GM23248 (cell line): Measurements from ENCODE around the gene PINLYP. TPM values are rescaled to one million over a fixed set of nuclear protein-coding genes. Genes with fewer than 3 reads are reported as not detected.

ENCODE experiments used
- DNase-seq: peaks from one replicate; pipeline ENCODE4 v3.0.0-alpha.2; 2015
- H2AFZ ChIP-seq: fragments of 200-600 bp; sonication (generic); 2 replicates; pipeline ENCODE4 v1.6.1; 2016; ENCODE audit warnings: antibody characterized with exemption
- H3F3A ChIP-seq: fragments of 200-600 bp; sonication (generic); 2 replicates; pipeline ENCODE4 v1.6.1; 2016; ENCODE audit warnings: mild to moderate bottlenecking, antibody characterized with exemption, mixed run types; ENCODE audit not compliant: insufficient read depth
- H3K27ac ChIP-seq: fragments of 200-600 bp; sonication (generic); 2 replicates; pipeline ENCODE4 v1.5.1; 2016; ENCODE audit warnings: mild to moderate bottlenecking
- H3K27me3 ChIP-seq: fragments of 200-600 bp; sonication (generic); replicated peaks from 2 replicates; pipeline ENCODE4 v1.6.1; 2016; ENCODE audit warnings: mild to moderate bottlenecking; ENCODE audit not compliant: insufficient read depth
- H3K36me3 ChIP-seq: fragments of 200-600 bp; sonication (generic); 2 replicates; pipeline ENCODE4 v1.6.1; 2016; ENCODE audit warnings: low read depth, mild to moderate bottlenecking
- H3K4me1 ChIP-seq: fragments of 200-600 bp; sonication (generic); 2 replicates; pipeline ENCODE4 v1.6.1; 2016; ENCODE audit warnings: mild to moderate bottlenecking; ENCODE audit not compliant: insufficient read depth
- H3K4me2 ChIP-seq: fragments of 200-600 bp; sonication (generic); one replicate; pipeline ENCODE4 v1.6.1; 2016; ENCODE audit warnings: mild to moderate bottlenecking; ENCODE audit not compliant: unreplicated experiment
- H3K4me3 ChIP-seq: fragments of 200-600 bp; sonication (generic); 2 replicates; pipeline ENCODE4 v1.5.1; 2016; ENCODE audit warnings: mild to moderate bottlenecking
- H3K79me2 ChIP-seq: fragments of 200-600 bp; sonication (generic); 2 replicates; pipeline ENCODE4 v1.6.1; 2016; ENCODE audit warnings: mild to moderate bottlenecking; ENCODE audit not compliant: insufficient read depth
- H3K9ac ChIP-seq: fragments of 200-600 bp; sonication (generic); 2 replicates; pipeline ENCODE4 v1.6.1; 2016; ENCODE audit warnings: mild to moderate bottlenecking
- H3K9me2 ChIP-seq: fragments of 200-600 bp; sonication (generic); 2 replicates; pipeline ENCODE4 v1.6.1; 2016; ENCODE audit warnings: mixed run types, mild to moderate bottlenecking, moderate library complexity; ENCODE audit not compliant: insufficient read depth
- H3K9me3 ChIP-seq: fragments of 200-600 bp; sonication (generic); one replicate; pipeline ENCODE4 v1.6.1; 2017; ENCODE audit warnings: low read depth
- H4K20me1 ChIP-seq: fragments of 200-600 bp; sonication (generic); 2 replicates; pipeline ENCODE4 v1.6.0; 2016; ENCODE audit not compliant: insufficient read depth
- EZH2 ChIP-seq: fragments of 200-600 bp; sonication (generic); IDR thresholded peaks from 2 replicates; pipeline ENCODE4 v1.6.1; 2018; ENCODE audit warnings: antibody characterized with exemption, mild to moderate bottlenecking; ENCODE audit not compliant: insufficient read depth, poor library complexity, severe bottlenecking
- EZH2phosphoT487 ChIP-seq: fragments of 200-600 bp; sonication (generic); IDR thresholded peaks from 2 replicates; pipeline ENCODE4 v1.6.1; 2018; ENCODE audit warnings: antibody characterized with exemption, moderate library complexity, mild to moderate bottlenecking, low read depth; ENCODE audit not compliant: insufficient read depth
- WGBS, 2 experiments: methylation state at CpG; one replicate each; pipeline ENCODE4 v1.1.6; 2015 to 2017; ENCODE audit warnings: low lambda C conversion rate in 2 of 2, low coverage in 1 of 2; ENCODE audit errors: missing lambda C conversion rate in 2 of 2; 5-methylcytosine and 5-hydroxymethylcytosine counted together
- in situ Hi-C: fragments of 300-500 bp; cut with MboI; formaldehyde crosslinking; loops from 2 replicates; pipeline ENCODE4 v1.15.0; 2020
- polyA plus RNA-seq: library from polyadenylated mRNA; unstranded; fragments of >200 nt; fragmentation: Nextera tagmentation; extraction: Ambion mirVana; gene quantifications from 2 replicates; pipeline ENCODE4 v1.2.1, GENCODE V29; 2016
- total RNA-seq: library from RNA; depleted of rRNA; stranded (reverse); fragments of >200 nt; shearing (Covaris generic); gene quantifications from 2 replicates; pipeline ENCODE4 v1.2.3, GENCODE V29; 2014

The PINLYP gene
- total and polyA plus RNA-seq, 2 experiments from 2014 or later = 1.8 to 2.5 TPM

DNA sequence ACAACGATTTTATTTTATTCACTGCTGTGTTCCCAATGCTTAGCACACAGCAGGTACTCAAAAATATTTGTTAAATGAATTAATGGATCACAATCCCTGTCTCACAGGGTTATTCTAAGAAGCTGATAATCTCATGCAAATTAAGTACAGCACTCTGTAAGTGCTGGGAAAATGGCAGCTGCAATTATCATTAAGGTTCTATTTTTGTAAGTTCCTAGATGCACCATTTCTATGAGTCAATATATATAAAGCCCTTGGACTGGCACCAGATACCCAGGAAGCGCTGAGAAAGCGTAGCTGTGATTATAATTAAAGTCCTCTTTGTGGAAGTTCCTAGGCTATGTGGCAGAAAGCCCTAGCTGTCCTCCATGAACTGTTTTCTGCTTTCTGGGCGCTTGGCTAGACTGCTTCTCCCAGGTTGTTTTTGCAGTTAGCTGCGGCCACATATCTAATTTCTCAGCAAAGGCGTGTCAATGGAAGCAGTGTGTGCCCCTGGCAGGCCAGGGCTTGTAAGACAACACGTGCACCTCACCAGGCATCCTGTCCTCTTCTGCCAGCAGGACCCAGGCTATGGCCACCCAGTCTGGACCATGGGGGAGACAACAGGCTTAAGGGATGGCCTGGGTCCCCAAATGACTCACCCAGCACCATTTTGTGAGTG lies 31.1 kb downstream of the PINLYP start:
- WGBS, 2 experiments = 92 to 96% methylated on average over 7 of the region's 7 CpGs
- peaks cover 16% of the 10 kb centered on the region for H3K79me2 ChIP-seq
- H3K27me3 ChIP-seq = no peaks in the 10 kb centered on the region
- no peaks in the 10 kb centered on the region for H3K9me2 ChIP-seq
- no peaks in the 10 kb centered on the region for H3K4me1 ChIP-seq
- peaks cover 3% of the 10 kb centered on the region; the same call in 1 of the 2 replicates for H3K36me3 ChIP-seq
- no peak for TF ChIP-seq EZH2phosphoT487
- TF ChIP-seq EZH2 = no peak
- H3K4me2 ChIP-seq = no peak overlapping the region
- no peak overlapping the region for H3K4me3 ChIP-seq
- H3K9me3 ChIP-seq = no peaks in the 10 kb centered on the region
- H3F3A ChIP-seq = no peaks in the 10 kb centered on the region
- no peak overlapping the region for H3K27ac ChIP-seq
- no peak overlapping the region for H3K9ac ChIP-seq
- no peak for DNase-seq
- H4K20me1 ChIP-seq = no peaks in the 10 kb centered on the region
- no peak overlapping the region for H2AFZ ChIP-seq
- in situ Hi-C loops = no loop called here

GRCh38 chr19:43607238-43608205 lies 31.9 kb downstream of the PINLYP start:
- no peaks in the 10 kb centered on the region for H3K4me1 ChIP-seq
- H3K4me2 ChIP-seq = no peak overlapping the region
- H3K36me3 ChIP-seq = 0 out of 2 replicates have a peak, but pooled peaks cover 3% of the 10 kb centered on the region
- H3K27me3 ChIP-seq = no peaks in the 10 kb centered on the region
- in situ Hi-C loops = no loop called here
- TF ChIP-seq EZH2 (no peak), EZH2phosphoT487 (no peak)
- H3K79me2 ChIP-seq = peaks cover 22% of the 10 kb centered on the region
- no peak overlapping the region for H2AFZ ChIP-seq
- no peaks in the 10 kb centered on the region for H3K9me2 ChIP-seq
- H3K4me3 ChIP-seq = no peak overlapping the region
- no peaks in the 10 kb centered on the region for H3F3A ChIP-seq
- no peaks in the 10 kb centered on the region for H3K9me3 ChIP-seq
- H4K20me1 ChIP-seq = no peaks in the 10 kb centered on the region
- WGBS, 2 experiments = 87 to 88% methylated on average over 10 to 28 of the region's 28 CpGs
- no peak for DNase-seq
- H3K27ac ChIP-seq = no peak overlapping the region
- no peak overlapping the region for H3K9ac ChIP-seq

GRCh38 chr19:43609872-43610271 lies 34.3 kb downstream of the PINLYP start:
- TF ChIP-seq EZH2 (no peak), EZH2phosphoT487 (no peak)
- in situ Hi-C loops = no loop called here
- Histone ChIP-seq H3K4me2 (no peak overlapping the region), H3K36me3 (0 out of 2 replicates have a peak, but pooled peaks cover 3% of the 10 kb centered on the region), H3K4me3 (no peak overlapping the region), H3K79me2 (peaks cover 34% of the 10 kb centered on the region), H3K9ac (no peak overlapping the region), H3K27ac (no peak overlapping the region), H3K27me3 (no peaks in the 10 kb centered on the region), H2AFZ (no peak overlapping the region), H3F3A (no peaks in the 10 kb centered on the region), H3K9me3 (no peaks in the 10 kb centered on the region), H3K9me2 (no peaks in the 10 kb centered on the region), H3K4me1 (no peaks in the 10 kb centered on the region), H4K20me1 (no peaks in the 10 kb centered on the region)
- WGBS, 2 experiments = 77 to 80% methylated on average over 7 of the region's 7 CpGs
- DNase-seq = no peak

DNA sequence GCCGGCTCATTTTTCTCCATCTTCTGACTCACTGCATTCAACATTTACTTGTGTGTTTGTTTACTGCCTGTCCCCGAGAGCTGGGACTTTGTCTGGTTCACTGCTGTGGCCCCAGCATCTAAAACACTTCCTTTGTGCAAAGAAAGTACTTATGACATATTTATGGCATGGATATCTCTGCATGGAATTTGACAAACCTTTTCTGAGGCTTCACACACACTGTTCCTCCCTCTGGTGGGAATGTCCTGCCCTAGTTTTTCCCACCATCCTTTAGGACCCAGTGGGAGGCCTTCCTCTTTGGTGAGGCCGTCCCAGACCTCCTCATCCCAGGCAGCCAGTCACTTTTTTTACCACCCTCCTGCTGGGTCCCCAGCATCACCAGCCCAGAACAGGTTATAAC lies 34.9 kb downstream of the PINLYP start:
- TF ChIP-seq EZH2phosphoT487 (no peak), EZH2 (no peak)
- H3K27me3 ChIP-seq = no peaks in the 10 kb centered on the region
- no peak overlapping the region for H3K4me2 ChIP-seq
- in situ Hi-C loops = no loop called here
- H3K4me1 ChIP-seq = no peaks in the 10 kb centered on the region
- no peaks in the 10 kb centered on the region for H3F3A ChIP-seq
- no peaks in the 10 kb centered on the region for H3K9me3 ChIP-seq
- 0 out of 2 replicates have a peak, but pooled peaks cover 3% of the 10 kb centered on the region for H3K36me3 ChIP-seq
- no peak overlapping the region for H3K27ac ChIP-seq
- no peaks in the 10 kb centered on the region for H3K9me2 ChIP-seq
- 38 to 41% methylated on average over 3 of the region's 3 CpGs for WGBS, 2 experiments
- no peak overlapping the region for H3K9ac ChIP-seq
- no peak overlapping the region for H3K4me3 ChIP-seq
- peaks cover 40% of the 10 kb centered on the region for H3K79me2 ChIP-seq
- DNase-seq = no peak
- no peaks in the 10 kb centered on the region for H4K20me1 ChIP-seq
- H2AFZ ChIP-seq = no peak overlapping the region
